VCaP (cell line): ENCODE data around the gene FBXW2.
A peak's percentile ranks its signal among the peaks of the same experiment; 100 is the strongest.

Source experiments
- H3K27ac ChIP-seq: fragments of 450-650 bp; 2 replicates; pipeline ENCODE4 v1.5.1; 2017
- CTCF ChIP-seq: fragments of 450-650 bp; conservative IDR thresholded peaks from 2 replicates; pipeline ENCODE4 v1.5.1; 2017; ENCODE audit warnings: mild to moderate bottlenecking, moderate library complexity

FBXW2 gene

GRCh38 chr9:120710110-120710981 is 82.9 kb downstream of the FBXW2 start:
- no peak for TF ChIP-seq CTCF
- H3K27ac ChIP-seq, result peak overlapping the region; percentile 87

GRCh38 chr9:120708526-120709224 is 84.5 kb downstream of the FBXW2 start:
- no peak for TF ChIP-seq CTCF
- peak overlapping the region; percentile 87 for H3K27ac ChIP-seq

GRCh38 chr9:120707170-120707569 is 86.0 kb downstream of the FBXW2 start:
- TF ChIP-seq CTCF, result no peak
- H3K27ac ChIP-seq, result peak overlapping the region; percentile 87
